AG10803 (cell line): Measurements from ENCODE around the gene CACNA1D.

Experiments used
- DNase-seq: peaks from one replicate; pipeline ENCODE4 v3.0.0; 2010; ENCODE audit warnings: low read depth
- H3K4me3 ChIP-seq: 2 replicates; pipeline ENCODE4 v1.5.1; 2011; ENCODE audit warnings: mild to moderate bottlenecking, low read length, control low read depth
- CTCF ChIP-seq: conservative IDR thresholded peaks from 2 replicates; pipeline ENCODE4 v1.5.1; 2011; ENCODE audit warnings: mild to moderate bottlenecking, low read length, control low read depth, inconsistent platforms

CACNA1D gene

DNA sequence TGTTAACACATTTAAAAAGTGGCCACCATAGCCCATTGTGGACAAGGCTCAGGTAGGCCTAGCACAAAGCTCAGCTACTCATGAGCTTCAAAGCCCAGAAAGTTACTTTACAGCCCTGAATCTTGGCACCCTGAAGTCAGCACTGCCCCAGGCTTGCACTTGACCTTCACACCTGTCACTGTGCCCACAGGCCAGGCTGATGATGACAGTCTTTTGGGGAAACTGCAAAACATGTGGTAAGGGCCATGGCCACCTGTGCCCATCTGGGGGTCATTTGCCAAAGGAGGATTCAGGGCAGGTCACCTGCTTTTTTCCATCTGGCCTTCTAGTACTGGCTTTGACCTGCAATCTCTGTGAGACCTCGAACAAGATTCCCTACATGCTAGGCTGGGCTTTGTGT lies 340.8 kb downstream of the CACNA1D start:
- TF ChIP-seq CTCF, result no peak
- no peak for DNase-seq
- H3K4me3 ChIP-seq, result no peak overlapping the region

DNA sequence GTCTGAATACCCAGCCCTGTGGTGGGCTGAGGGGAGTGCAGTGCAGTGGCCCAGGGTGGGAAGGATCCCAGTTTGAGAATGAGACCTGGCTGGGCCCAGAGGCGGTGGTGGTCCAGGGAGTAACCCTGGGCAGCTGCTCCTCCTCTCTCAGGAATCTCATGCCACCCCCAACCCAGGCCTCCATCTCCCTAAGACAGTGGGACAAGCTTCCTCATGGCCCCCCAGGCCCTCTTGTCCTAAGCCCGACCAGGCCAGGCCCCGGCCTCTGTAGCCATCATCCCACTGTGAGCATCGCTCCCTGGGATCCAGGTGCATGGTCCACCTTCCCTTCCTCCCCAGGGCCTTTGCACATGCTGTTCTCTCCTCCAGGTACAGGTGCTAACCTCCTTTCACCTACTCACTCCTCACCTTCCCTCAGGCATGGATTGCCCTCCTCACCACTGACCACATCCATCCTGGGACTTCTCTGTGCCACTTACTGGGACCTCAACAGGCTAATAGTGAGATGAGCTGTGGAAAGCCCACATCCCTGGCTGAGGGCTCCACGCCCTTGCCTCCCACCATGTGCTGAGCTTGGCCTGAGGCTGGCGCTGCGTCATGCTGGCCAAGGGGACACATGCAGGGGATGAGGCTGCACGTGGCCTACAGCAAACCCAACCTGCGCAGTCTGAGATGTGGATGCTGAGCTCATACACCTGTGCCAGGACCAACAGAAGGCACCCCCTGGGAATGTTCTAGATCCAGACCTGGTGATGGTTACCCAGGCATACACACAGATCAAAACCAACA lies 341.9 kb downstream of the CACNA1D start:
- no peak for TF ChIP-seq CTCF
- H3K4me3 ChIP-seq, result no peak overlapping the region
- DNase-seq, result no peak

- no peak overlapping the region for H3K4me3 ChIP-seq
- TF ChIP-seq CTCF, result no peak
- no peak for DNase-seq
Observed at GRCh38 chr3:53837331-53837730, 342.9 kb downstream of the CACNA1D start.

DNA sequence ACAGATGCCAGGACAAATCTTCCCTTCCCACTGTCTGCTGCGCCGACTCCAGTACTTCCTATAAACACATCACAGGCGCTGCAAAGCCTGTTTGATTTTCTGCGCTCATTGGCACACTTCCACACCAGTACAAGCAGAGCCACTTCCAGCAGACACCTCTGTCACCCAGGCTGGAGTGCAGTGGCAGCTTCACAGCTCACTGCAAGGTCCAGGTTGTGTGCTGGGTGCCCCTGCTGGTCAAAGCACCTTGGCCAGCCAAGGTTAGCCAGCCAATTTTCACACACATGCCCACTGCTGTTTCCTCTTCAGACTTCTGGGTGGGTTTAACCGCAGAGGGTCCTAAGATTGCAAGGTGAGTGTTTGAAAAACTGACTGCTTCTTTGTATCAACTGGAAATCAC lies 346.9 kb downstream of the CACNA1D start:
- H3K4me3 ChIP-seq, result no peak overlapping the region
- no peak for TF ChIP-seq CTCF
- no peak for DNase-seq

DNA sequence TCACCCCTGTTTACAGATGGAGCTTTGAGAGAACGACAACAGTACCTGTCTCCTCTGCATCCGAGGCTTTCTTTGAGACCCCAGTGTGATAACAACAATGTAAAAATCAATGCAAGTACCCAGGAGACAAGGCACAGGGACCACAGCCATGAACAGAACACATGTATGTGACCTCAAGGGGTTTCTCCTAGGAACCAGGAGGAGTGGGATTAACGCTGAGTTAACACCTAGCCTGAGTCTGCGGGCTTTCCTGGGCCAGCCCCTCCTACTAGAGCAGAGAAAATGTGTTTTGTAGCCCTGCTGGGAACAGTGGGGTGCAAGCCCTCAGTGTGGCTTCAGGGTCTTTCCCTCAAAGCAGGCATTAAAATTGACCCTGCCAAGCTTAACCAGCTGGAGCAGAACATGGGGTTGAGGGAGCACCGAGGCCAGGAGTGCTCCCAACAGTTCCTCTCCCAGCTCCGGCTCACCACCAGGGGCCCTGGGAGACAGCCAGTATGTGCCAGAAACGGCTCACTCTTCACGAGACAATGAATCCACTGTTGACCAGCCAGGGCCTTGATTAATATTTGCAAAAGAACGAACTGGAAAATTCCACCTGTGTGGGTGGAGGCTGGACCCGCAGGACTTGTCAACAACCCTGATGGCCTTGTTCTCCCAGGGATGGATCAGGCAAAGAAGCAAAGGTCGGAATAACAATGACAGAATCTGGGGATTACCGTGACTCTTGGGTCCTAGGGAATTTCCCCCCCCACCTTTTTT lies 348.2 kb downstream of the CACNA1D start:
- DNase-seq, result peak; percentile 5

More for the DNA sequence above, 348.2 kb downstream of the CACNA1D start:
- TF ChIP-seq CTCF, result no peak; the same call in 1 of the 2 replicates
- H3K4me3 ChIP-seq, result no peak overlapping the region
